ENCODE measurements around the gene DGLUCY.
A peak's percentile ranks its signal among the peaks of the same experiment; 100 is the strongest.
"Not testable (repeated sequence)": the region's sequence is repeated elsewhere in the genome, so short reads cannot be mapped to it uniquely, and the experiment has no call there.

Gene DGLUCY

GRCh38 chr14:91264151-91265150 is 150.6 kb downstream of the DGLUCY start:
- peak; percentile 65 for DNase-seq

- DNase-seq: no peak
Measured at GRCh38 chr14:91265404-91265803, 151.5 kb downstream of the DGLUCY start.

- not testable (repeated sequence) for DNase-seq
Measured at GRCh38 chr14:91266276-91266675, 152.4 kb downstream of the DGLUCY start.

GRCh38 chr14:91267965-91268437 is 154.1 kb downstream of the DGLUCY start:
- no peak for DNase-seq

- peak; percentile 67 for DNase-seq
Measured at GRCh38 chr14:91269076-91269991, 155.5 kb downstream of the DGLUCY start.

- DNase-seq: no peak
Measured at GRCh38 chr14:91270188-91270587, 156.3 kb downstream of the DGLUCY start.

- no peak for DNase-seq
Measured at GRCh38 chr14:91270619-91271018, 156.7 kb downstream of the DGLUCY start.

- no peak for DNase-seq
Measured at GRCh38 chr14:91271639-91272038, 157.8 kb downstream of the DGLUCY start.

- DNase-seq: no peak
Measured at GRCh38 chr14:91272341-91273272, 158.7 kb downstream of the DGLUCY start.

- DNase-seq: no peak
Measured at GRCh38 chr14:91273273-91273884, 159.5 kb downstream of the DGLUCY start.

- DNase-seq: no peak
Measured at GRCh38 chr14:91273885-91274273, 160.0 kb downstream of the DGLUCY start.

- DNase-seq: no peak
Measured at GRCh38 chr14:91274796-91275195, 160.9 kb downstream of the DGLUCY start.

All from retina (tissue), 1 donor.